Chondrocyte (in vitro differentiated cells): ENCODE results near the gene PPP6C. TPM values are rescaled to one million over a fixed set of nuclear protein-coding genes. Genes with fewer than 3 reads are reported as not detected.
A peak's percentile ranks its signal among the peaks of the same experiment; 100 is the strongest.
"Not testable (repeated sequence)": the region's sequence is repeated elsewhere in the genome, so short reads cannot be mapped to it uniquely, and the experiment has no call there.

ENCODE experiments used
- DNase-seq: peaks from one replicate; pipeline ENCODE4 v3.0.0; 2021; ENCODE audit warnings: mixed read lengths, low spot score
- H3K27ac Mint-ChIP-seq: one replicate; pipeline ENCODE4 v1.8.0; 2021; ENCODE audit warnings: mild to moderate bottlenecking, moderate library complexity, mixed read lengths; ENCODE audit not compliant: unreplicated experiment
- H3K27me3 Mint-ChIP-seq: 2 replicates; pipeline ENCODE4 v1.8.0; 2021; ENCODE audit warnings: low read depth, mixed read lengths
- H3K36me3 Mint-ChIP-seq: 2 replicates; pipeline ENCODE4 v1.8.0; 2021; ENCODE audit warnings: low read depth, mixed read lengths
- H3K4me1 Mint-ChIP-seq: 2 replicates; pipeline ENCODE4 v1.8.0; 2021; ENCODE audit warnings: low read depth, mild to moderate bottlenecking, mixed read lengths
- H3K4me3 Mint-ChIP-seq: one replicate; pipeline ENCODE4 v1.8.0; 2021; ENCODE audit warnings: mild to moderate bottlenecking, moderate library complexity, mixed read lengths; ENCODE audit not compliant: unreplicated experiment
- H3K9me3 Mint-ChIP-seq: 2 replicates; pipeline ENCODE4 v1.8.0; 2021; ENCODE audit warnings: low read depth, mixed read lengths
- long read RNA-seq: library from polyadenylated mRNA; stranded (forward); transcript quantifications from one replicate; pipeline ENCODE4 v2.0.0, GENCODE V29; 2021
- total RNA-seq: library from RNA; stranded (reverse); gene quantifications from 3 replicates; pipeline ENCODE4 v1.2.1, GENCODE V29; 2021
- TF ChIP-seq, protein P1 (sequence below): fragments of 200-600 bp; sonication (generic); IDR thresholded peaks from 2 replicates; pipeline ENCODE4 v1.5.0; 2021; ENCODE audit warnings: antibody characterized with exemption, mild to moderate bottlenecking, moderate library complexity

PPP6C gene
- total RNA-seq = 31.8 to 39.8 TPM (median 35.3 TPM) in 3 replicates
- long read RNA-seq, full-length matches to known transcripts = 25 of 28 reads
- long read RNA-seq, partial matches to known transcripts = 0 of 28 reads
- long read RNA-seq, other reads (novel, unspliced or antisense) = 3 of 28 reads

GRCh38 chr9:125189361-125190289 lies at the start of gene PPP6C:
PPP6C (minus strand) TSS chr9:125189803; CDS start chr9:125189718, 85 bp downstream.
- peak within 1 kb of the TSS; percentile 92 for H3K27ac Mint-ChIP-seq
- TF ChIP-seq, protein P1, sequence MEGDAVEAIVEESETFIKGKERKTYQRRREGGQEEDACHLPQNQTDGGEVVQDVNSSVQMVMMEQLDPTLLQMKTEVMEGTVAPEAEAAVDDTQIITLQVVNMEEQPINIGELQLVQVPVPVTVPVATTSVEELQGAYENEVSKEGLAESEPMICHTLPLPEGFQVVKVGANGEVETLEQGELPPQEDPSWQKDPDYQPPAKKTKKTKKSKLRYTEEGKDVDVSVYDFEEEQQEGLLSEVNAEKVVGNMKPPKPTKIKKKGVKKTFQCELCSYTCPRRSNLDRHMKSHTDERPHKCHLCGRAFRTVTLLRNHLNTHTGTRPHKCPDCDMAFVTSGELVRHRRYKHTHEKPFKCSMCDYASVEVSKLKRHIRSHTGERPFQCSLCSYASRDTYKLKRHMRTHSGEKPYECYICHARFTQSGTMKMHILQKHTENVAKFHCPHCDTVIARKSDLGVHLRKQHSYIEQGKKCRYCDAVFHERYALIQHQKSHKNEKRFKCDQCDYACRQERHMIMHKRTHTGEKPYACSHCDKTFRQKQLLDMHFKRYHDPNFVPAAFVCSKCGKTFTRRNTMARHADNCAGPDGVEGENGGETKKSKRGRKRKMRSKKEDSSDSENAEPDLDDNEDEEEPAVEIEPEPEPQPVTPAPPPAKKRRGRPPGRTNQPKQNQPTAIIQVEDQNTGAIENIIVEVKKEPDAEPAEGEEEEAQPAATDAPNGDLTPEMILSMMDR = peak; percentile 77
- no peaks in the 10 kb centered on the region for H3K36me3 Mint-ChIP-seq
- H3K9me3 Mint-ChIP-seq = no peaks in the 10 kb centered on the region
- peak; percentile 99 for DNase-seq
- H3K4me1 Mint-ChIP-seq = peaks cover 34% of the 10 kb centered on the region
- H3K4me3 Mint-ChIP-seq = peak within 1 kb of the TSS; percentile 89
- no peaks in the 10 kb centered on the region for H3K27me3 Mint-ChIP-seq

DNA sequence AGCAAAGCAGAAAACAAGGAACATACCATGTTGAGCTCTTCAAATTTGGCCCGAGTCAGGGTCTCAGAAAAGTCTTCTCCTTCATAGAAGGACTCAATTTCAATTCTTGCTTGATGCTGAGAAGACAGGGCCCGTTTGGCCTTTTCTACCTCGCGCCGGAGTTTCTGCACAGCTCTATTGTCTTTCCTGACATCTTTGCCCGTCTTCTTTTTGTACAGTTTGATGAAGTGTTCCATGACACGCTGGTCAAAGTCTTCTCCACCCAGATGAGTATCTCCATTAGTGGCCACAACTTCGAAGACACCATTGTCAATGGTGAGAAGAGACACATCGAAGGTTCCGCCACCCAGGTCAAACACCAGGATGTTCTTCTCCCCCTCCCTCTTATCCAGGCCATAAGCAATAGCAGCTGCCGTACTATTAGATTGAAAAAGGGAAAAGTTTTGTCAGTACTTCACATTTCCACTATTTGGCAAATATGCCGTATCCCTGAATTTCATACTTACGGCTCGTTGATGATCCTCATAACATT lies 49.4 kb upstream of the PPP6C start:
- peak overlapping the region; percentile 98 for H3K27ac Mint-ChIP-seq
- H3K9me3 Mint-ChIP-seq = no peaks in the 10 kb centered on the region
- peak overlapping the region; percentile 85 for H3K4me3 Mint-ChIP-seq
- H3K36me3 Mint-ChIP-seq = peaks cover 51% of the 10 kb centered on the region
- no peak for DNase-seq
- no peaks in the 10 kb centered on the region for H3K27me3 Mint-ChIP-seq
- TF ChIP-seq, protein P1 = no peak
- H3K4me1 Mint-ChIP-seq = peaks cover 78% of the 10 kb centered on the region

DNA sequence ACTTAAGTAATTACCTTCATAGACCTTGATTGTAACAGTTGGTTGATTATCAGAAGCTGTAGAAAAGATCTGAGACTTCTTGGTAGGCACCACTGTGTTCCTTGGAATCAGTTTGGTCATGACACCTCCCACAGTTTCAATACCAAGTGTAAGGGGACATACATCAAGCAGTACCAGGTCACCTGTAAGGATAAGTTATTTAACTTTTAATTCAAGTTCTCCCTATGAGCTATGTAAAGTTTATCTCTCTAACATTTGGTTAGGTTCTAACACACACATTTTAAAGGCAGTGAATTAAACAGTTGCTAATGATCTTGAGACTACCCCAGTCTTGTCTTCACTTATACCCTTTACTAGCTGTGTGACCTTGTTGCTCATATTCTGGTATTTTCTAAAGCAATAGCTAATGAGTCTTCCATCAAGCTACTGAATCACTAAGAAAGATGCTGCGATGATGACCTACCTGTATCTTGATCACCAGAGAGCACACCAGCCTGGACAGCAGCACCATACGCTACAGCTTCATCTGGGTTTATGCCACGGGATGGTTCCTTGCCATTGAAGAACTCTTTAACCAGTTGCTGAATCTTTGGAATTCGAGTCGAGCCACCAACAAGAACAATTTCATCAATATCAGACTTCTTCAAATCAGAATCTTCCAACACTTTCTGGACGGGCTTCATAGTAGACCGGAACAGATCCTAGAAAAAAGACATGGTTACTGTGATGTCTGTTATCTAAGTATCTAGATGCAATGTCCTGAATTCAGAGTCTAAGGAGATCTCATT lies 48.7 kb upstream of the PPP6C start:
- Mint-ChIP-seq H3K27me3 (no peaks in the 10 kb centered on the region), H3K9me3 (no peaks in the 10 kb centered on the region), H3K27ac (peak overlapping the region; percentile 98), H3K36me3 (peaks cover 53% of the 10 kb centered on the region), H3K4me1 (peaks cover 78% of the 10 kb centered on the region), H3K4me3 (peak overlapping the region; percentile 85)
- DNase-seq = no peak
- TF ChIP-seq, protein P1 = no peak

DNA sequence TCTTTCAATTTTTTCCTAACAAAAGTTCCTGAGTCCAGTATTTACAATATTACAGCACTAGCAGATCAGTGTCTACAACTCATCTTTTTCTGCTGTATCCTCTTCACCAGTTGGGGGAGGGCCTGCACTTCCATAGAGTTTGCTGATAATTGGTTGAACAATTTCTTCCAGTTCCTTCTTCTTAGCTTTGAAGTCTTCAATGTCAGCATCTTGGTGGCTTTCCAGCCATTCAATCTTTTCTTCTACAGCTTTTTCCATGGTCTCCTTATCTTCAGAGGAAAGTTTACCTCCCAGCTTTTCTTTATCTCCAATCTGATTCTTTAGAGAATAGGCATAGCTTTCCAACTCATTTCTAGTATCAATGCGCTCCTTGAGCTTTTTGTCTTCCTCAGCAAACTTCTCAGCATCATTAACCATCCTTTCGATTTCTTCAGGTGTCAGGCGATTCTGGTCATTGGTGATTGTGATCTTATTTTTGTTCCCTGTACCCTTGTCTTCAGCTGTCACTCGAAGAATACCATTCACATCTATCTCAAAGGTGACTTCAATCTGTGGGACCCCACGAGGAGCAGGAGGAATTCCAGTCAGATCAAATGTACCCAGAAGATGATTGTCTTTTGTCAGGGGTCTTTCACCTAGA lies 47.0 kb upstream of the PPP6C start:
- not testable (repeated sequence) for H3K9me3 Mint-ChIP-seq, H3K27me3 Mint-ChIP-seq, DNase-seq
- peak overlapping the region; percentile 56 for H3K4me3 Mint-ChIP-seq
- peaks cover 55% of the 10 kb centered on the region for H3K36me3 Mint-ChIP-seq
- H3K27ac Mint-ChIP-seq = peak overlapping the region; percentile 73
- peaks cover 65% of the 10 kb centered on the region for H3K4me1 Mint-ChIP-seq
- TF ChIP-seq, protein P1 = peak; percentile 37
